HCT116 (cell line): ENCODE results near the gene ATRN. TPM values are rescaled to one million over a fixed set of nuclear protein-coding genes. Genes with fewer than 3 reads are reported as not detected.

Source experiments
- ATAC-seq: fragments of 200-7000 bp; cut with Tn5 transposase; 2 replicates; pipeline ENCODE4 v1.9.1; 2020; ENCODE audit warnings: mild to moderate bottlenecking, moderate library complexity
- BruUV-seq: library from RNA; stranded (reverse); fragments of 400-500 nt; replicated peaks from 2 replicates; lab custom pipeline; 2021; lab: Mats Ljungman, UMichigan
- CTCF ChIA-PET: fragments of 300-600 bp; sonication (Branson Sonifier 250); formaldehyde crosslinking; loops from one replicate; lab custom pipeline; 2021; ENCODE audit warnings: antibody characterized with exemption; lab: Charles Lee
- POLR2A ChIA-PET: fragments of 300-600, 350-600 bp; sonication (Branson Sonifier 250); formaldehyde crosslinking; loops from one replicate; lab custom pipeline; 2021; ENCODE audit warnings: antibody characterized with exemption; lab: Charles Lee
- RAD21 ChIA-PET, 2 experiments: fragments of 300-600 bp; sonication (Branson Sonifier 250); formaldehyde crosslinking; loops; one replicate each; lab custom pipeline; 2023; ENCODE audit warnings: low total read pairs in 2 of 2; ENCODE audit not compliant: uncharacterized antibody in 2 of 2, unreplicated experiment in 2 of 2, low non-redundant PET in 1 of 2; lab: Charles Lee
- DNase-seq: peaks from one replicate; pipeline ENCODE4 v3.0.0-alpha.2; 2010; ENCODE audit warnings: low read depth, low spot score
- H2AFZ ChIP-seq: fragments of 200-600 bp; shearing (Covaris generic), sonication (generic); 2 replicates; pipeline ENCODE4 v1.6.1; 2017; ENCODE audit warnings: low read depth, mixed run types, mixed read lengths, antibody characterized with exemption, low read length; ENCODE audit not compliant: poor library complexity, severe bottlenecking
- H3K27ac ChIP-seq: 2 replicates; pipeline ENCODE4 v1.5.1; 2012; ENCODE audit warnings: low read depth, low read length
- H3K27me3 ChIP-seq: fragments of 200-600 bp; sonication (generic); 2 replicates; pipeline ENCODE4 v1.6.1; 2016; ENCODE audit warnings: mixed run types, low read length, mixed read lengths; ENCODE audit not compliant: insufficient read depth
- H3K36me3 ChIP-seq, 2 experiments: fragments of 200-500 bp in 1 of 2; fragments of 200-600 bp in 1 of 2; sonication (Bioruptor generic) in 1 of 2; sonication (generic) in 1 of 2; 2 replicates each; pipeline versions ENCODE4 v1.5.1 to v1.6.1; 2014 to 2016; ENCODE audit warnings: low read length in 2 of 2, inconsistent platforms in 1 of 2, mixed read lengths in 1 of 2, mixed run types in 1 of 2; ENCODE audit not compliant: insufficient read depth in 2 of 2, control insufficient read depth in 1 of 2
- H3K4me1 ChIP-seq, 2 experiments: fragments of 200-600 bp in 1 of 2; sonication (generic) in 1 of 2; 2 replicates each; pipeline versions ENCODE4 v1.5.1 to v1.6.1; 2012 to 2017; ENCODE audit warnings: low read length in 2 of 2, inconsistent platforms in 1 of 2, mild to moderate bottlenecking in 1 of 2, mixed read lengths in 1 of 2, mixed run types in 1 of 2, moderate library complexity in 1 of 2; ENCODE audit not compliant: insufficient read depth in 2 of 2, control insufficient read depth in 1 of 2
- H3K4me2 ChIP-seq: fragments of 200-600 bp; sonication (generic); 2 replicates; pipeline ENCODE4 v1.6.1; 2017; ENCODE audit warnings: mixed run types, low read length, mixed read lengths
- H3K4me3 ChIP-seq, 2 experiments: fragments of 200-600 bp in 1 of 2; sonication (generic) in 1 of 2; replicated peaks in 1 of 2; 2 replicates each; pipeline ENCODE4 v1.5.1; 2011 to 2016; ENCODE audit warnings: low read length in 2 of 2, control low read depth in 1 of 2, low read depth in 1 of 2, mild to moderate bottlenecking in 1 of 2, mixed read lengths in 1 of 2, mixed run types in 1 of 2
- H3K79me2 ChIP-seq: fragments of 200-600 bp; sonication (generic); 2 replicates; pipeline ENCODE4 v1.6.1; 2017; ENCODE audit warnings: mild to moderate bottlenecking, mixed run types, low read length, moderate library complexity, mixed read lengths; ENCODE audit not compliant: insufficient read depth
- H3K9ac ChIP-seq: fragments of 200-600 bp; sonication (generic); 2 replicates; pipeline ENCODE4 v1.6.1; 2016; ENCODE audit warnings: low read length, mixed read lengths
- H3K9me2 ChIP-seq: fragments of 200-600 bp; sonication (generic), shearing (Covaris generic); 2 replicates; pipeline ENCODE4 v1.6.1; 2017; ENCODE audit warnings: mixed run types, mild to moderate bottlenecking, moderate library complexity; ENCODE audit not compliant: insufficient read depth
- H3K9me3 ChIP-seq, 2 experiments: fragments of 200-500 bp in 1 of 2; fragments of 200-600 bp in 1 of 2; sonication (Bioruptor generic) in 1 of 2; sonication (generic) in 1 of 2; 2 replicates each; pipeline ENCODE4 v1.6.1; 2014 to 2017; ENCODE audit warnings: low read length in 2 of 2, mixed read lengths in 2 of 2, inconsistent platforms in 1 of 2, low read depth in 1 of 2, mild to moderate bottlenecking in 1 of 2, mixed run types in 1 of 2, moderate library complexity in 1 of 2; ENCODE audit not compliant: control insufficient read depth in 1 of 2, insufficient read depth in 1 of 2
- H4K20me1 ChIP-seq: fragments of 200-600 bp; sonication (generic), shearing (Covaris generic); 2 replicates; pipeline ENCODE4 v1.6.1; 2017; ENCODE audit warnings: mixed run types, mild to moderate bottlenecking, moderate library complexity; ENCODE audit not compliant: insufficient read depth
- ATF3 ChIP-seq: IDR thresholded peaks from 2 replicates; pipeline ENCODE4 v1.6.1; 2012
- CTCF ChIP-seq, 3 experiments: fragments of 200-600 bp in 1 of 3; sonication (generic) in 1 of 3; IDR thresholded peaks in 2 of 3; conservative IDR thresholded peaks in 1 of 3; 2 replicates each; pipeline ENCODE4 v1.5.1; 2012 to 2017; ENCODE audit warnings: low read depth in 2 of 3, low read length in 2 of 3, antibody characterized with exemption in 1 of 3, borderline replicate concordance in 1 of 3, control low read depth in 1 of 3, mild to moderate bottlenecking in 1 of 3, mixed read lengths in 1 of 3, mixed run types in 1 of 3, moderate library complexity in 1 of 3; ENCODE audit not compliant: insufficient read depth in 1 of 3
- EZH2 ChIP-seq: fragments of 200-600 bp; sonication (generic); IDR thresholded peaks from 2 replicates; pipeline ENCODE4 v1.6.1; 2017; ENCODE audit warnings: antibody characterized with exemption, mixed run types
- EZH2phosphoT487 ChIP-seq: fragments of 200-600 bp; IDR thresholded peaks from 2 replicates; pipeline ENCODE4 v1.6.1; 2018; ENCODE audit warnings: antibody characterized with exemption, borderline replicate concordance
- FOSL1 ChIP-seq: IDR thresholded peaks from 2 replicates; pipeline ENCODE4 v1.6.1; 2012; ENCODE audit warnings: low read depth
- MAX ChIP-seq: IDR thresholded peaks from 2 replicates; pipeline ENCODE4 v1.6.1; 2012
- POLR2A ChIP-seq: IDR thresholded peaks from 2 replicates; pipeline ENCODE4 v1.7.0; 2011; ENCODE audit warnings: borderline replicate concordance; ENCODE audit not compliant: insufficient read depth, insufficient read length; ENCODE audit errors: extremely low read depth
- SP1 ChIP-seq: IDR thresholded peaks from 2 replicates; pipeline ENCODE4 v1.6.1; 2012; ENCODE audit warnings: low read depth
- intact Hi-C: fragments of 100-400 bp; cut with micrococcal nuclease; formaldehyde crosslinking; loops from 2 replicates; pipeline ENCODE4 v1.10.0; 2022
- total RNA-seq: library from RNA; stranded (reverse); gene quantifications from one replicate; pipeline ENCODE4 v1.2.1, GENCODE V29; 2021; ENCODE audit not compliant: unreplicated experiment

Gene ATRN
- total RNA-seq, 1 experiment from 2014 or later, result 24.4 TPM

DNA sequence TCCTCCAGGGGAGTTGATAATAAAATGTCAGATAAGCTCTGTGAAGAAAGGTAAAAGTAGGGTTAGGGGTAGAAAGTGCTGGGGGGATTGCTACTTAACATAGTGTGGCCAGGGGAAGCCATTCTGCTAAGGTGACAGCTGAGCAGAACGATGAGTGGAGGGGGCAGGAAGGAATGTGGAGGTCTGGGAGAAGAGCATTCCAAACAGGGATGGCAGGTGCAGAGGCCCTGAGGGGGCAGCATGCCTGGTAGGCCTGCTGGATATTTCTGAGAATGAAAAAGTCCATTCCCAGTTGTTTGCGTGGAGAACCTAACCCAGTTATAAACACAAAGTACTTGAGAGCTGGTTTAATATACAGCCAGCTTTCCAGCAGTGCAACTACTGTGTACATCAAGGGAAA lies 183.1 kb downstream of the ATRN start (continued):
- no peak for TF ChIP-seq ATF3
- no peak for TF ChIP-seq MAX
- no peak for TF ChIP-seq POLR2A
- no peak for TF ChIP-seq CTCF (IDR thresholded peaks at IDR 0.05 in 2 of 3, conservative IDR thresholded peaks at IDR 0.05 in 1 of 3; ENCODE audit: borderline replicate concordance in 1 of 3, insufficient read depth in 1 of 3, low read depth in 2 of 3, low read length in 2 of 3)
- no peak for TF ChIP-seq EZH2
- TF ChIP-seq FOSL1, result no peak
- no peak for TF ChIP-seq SP1

- intact Hi-C loops, result no loop called here
- Histone ChIP-seq H3K4me3 (no peak overlapping the region), H2AFZ (no peak overlapping the region), H3K79me2 (no peaks in the 10 kb centered on the region), H3K4me2 (no peak overlapping the region), H3K4me1 (no peaks in the 10 kb centered on the region)
- BruUV-seq, result no TSS peak
- RAD21 ChIA-PET, result no interaction called here
- no peak for ATAC-seq
- DNase-seq, result no peak
- TF ChIP-seq EZH2phosphoT487, result no peak
- TF ChIP-seq, all 23 proteins: peak for 0
- H4K20me1 ChIP-seq, result no peaks in the 10 kb centered on the region
- H3K36me3 ChIP-seq, result no peaks in the 10 kb centered on the region
- H3K9ac ChIP-seq, result no peak overlapping the region
- CTCF ChIA-PET, result no interaction called here
- no peaks in the 10 kb centered on the region for H3K27me3 ChIP-seq
- H3K9me2 ChIP-seq, result no peaks in the 10 kb centered on the region
- no peaks in the 10 kb centered on the region for H3K9me3 ChIP-seq
- POLR2A ChIA-PET, result no interaction called here
- no peak overlapping the region for H3K27ac ChIP-seq
Observed at GRCh38 chr20:3654326-3655130, 183.7 kb downstream of the ATRN start.
